GM10248 (cell line): Measurements from ENCODE around the gene DUSP2.
"Not testable (repeated sequence)": the region's sequence is repeated elsewhere in the genome, so short reads cannot be mapped to it uniquely, and the experiment has no call there.

ENCODE experiments used
- CTCF ChIA-PET: fragments of 300-600 bp; sonication (Branson Sonifier 250); formaldehyde crosslinking; extraction: SDS; loops from one replicate; lab custom pipeline; 2021; ENCODE audit warnings: antibody characterized with exemption; lab: Yijun Ruan, JAX
- POLR2A ChIA-PET: fragments of 350-650 bp; sonication (Branson Sonifier 250); formaldehyde crosslinking; extraction: SDS; loops from one replicate; lab custom pipeline; 2020; ENCODE audit warnings: antibody characterized with exemption; lab: Yijun Ruan, JAX
- DNase-seq: peaks from one replicate; pipeline ENCODE4 v3.0.0; 2012; ENCODE audit errors: extremely low spot score
- CTCF ChIP-seq: IDR thresholded peaks from 2 replicates; pipeline ENCODE4 v1.5.1; 2012; ENCODE audit warnings: mild to moderate bottlenecking, low read depth; ENCODE audit errors: extremely low read depth, missing control alignments, control extremely low read depth

The DUSP2 gene

GRCh38 chr2:96145848-96146152, 560 bp upstream of the DUSP2 start:
- CTCF ChIA-PET, result interaction anchor here (1.1 to 20.4 kb wide), 2 partner anchors 21 to 115 kb away, joined by 4 to 658 read pairs; no protein-coding TSS in a partner anchor
- no peak for TF ChIP-seq CTCF
- DNase-seq, result no peak
- POLR2A ChIA-PET, result interaction anchor here (2.2 to 7.4 kb wide), 3 partner anchors 13 to 28 kb away, joined by 13 to 43 read pairs (median 37); no protein-coding TSS in a partner anchor

- no peak for DNase-seq
Measured at GRCh38 chr2:96144481-96145035, 682 bp downstream of the DUSP2 start.

GRCh38 chr2:96143848-96144480, 1.3 kb downstream of the DUSP2 start:
- POLR2A ChIA-PET, result interaction anchor here (1.3 to 7.4 kb wide), 6 partner anchors 13 to 65 kb away, joined by 4 to 43 read pairs (median 22); partner anchors contain the start of gene STARD7
- DNase-seq, result no peak
- TF ChIP-seq CTCF, result peak; percentile 22
- CTCF ChIA-PET, result interaction anchor here (1.4 to 20.4 kb wide), 3 partner anchors 9 to 37 kb away, joined by 3 to 658 read pairs (median 3); no protein-coding TSS in a partner anchor

More at GRCh38 chr2:96144481-96145035, 682 bp downstream of the DUSP2 start:
- no peak for TF ChIP-seq CTCF
- ChIA-PET CTCF (interaction anchor here (1.7 to 20.4 kb wide), 2 partner anchors 10 to 23 kb away, joined by 3 to 658 read pairs; no protein-coding TSS in a partner anchor), POLR2A (interaction anchor here (0.8 to 7.4 kb wide), 10 partner anchors 9 to 191 kb away, joined by 3 to 43 read pairs (median 4); partner anchors contain the start of genes NCAPH and STARD7)

- CTCF ChIA-PET, result interaction anchor here (1.0 to 20.4 kb wide), 7 partner anchors 8 to 116 kb away, joined by 3 to 658 read pairs (median 4); no protein-coding TSS in a partner anchor
- no peak for DNase-seq
- POLR2A ChIA-PET, result interaction anchor here (0.6 to 7.4 kb wide), 7 partner anchors 11 to 130 kb away, joined by 3 to 43 read pairs (median 5); no protein-coding TSS in a partner anchor
- TF ChIP-seq CTCF, result no peak
Measured at GRCh38 chr2:96143231-96143847, 1.9 kb downstream of the DUSP2 start.

GRCh38 chr2:96142217-96143113, 2.8 kb downstream of the DUSP2 start:
- ChIA-PET POLR2A (interaction anchor here (0.6 to 7.4 kb wide), 11 partner anchors 10 to 131 kb away, joined by 3 to 43 read pairs (median 5); no protein-coding TSS in a partner anchor), CTCF (interaction anchor here (0.7 to 20.4 kb wide), 17 partner anchors 11 to 369 kb away, joined by 3 to 658 read pairs (median 4); partner anchors contain the start of gene ADRA2B)
- peak; percentile 66 for DNase-seq
- TF ChIP-seq CTCF, result peak; percentile 73

- DNase-seq, result not testable (repeated sequence)
- ChIA-PET CTCF (interaction anchor here (0.7 to 20.4 kb wide), 14 partner anchors 12 to 370 kb away, joined by 3 to 658 read pairs (median 4); partner anchors contain the start of gene ADRA2B), POLR2A (interaction anchor here (0.6 to 7.4 kb wide), 5 partner anchors 16 to 61 kb away, joined by 3 to 43 read pairs (median 21); no protein-coding TSS in a partner anchor)
Measured at GRCh38 chr2:96141624-96141967, 3.6 kb downstream of the DUSP2 start.
